NCI-H1694 (cell line): ENCODE measurements around the gene XPR1.

Source experiments
- DNase-seq: peaks from one replicate; lab custom pipeline; 2025; lab: John Stamatoyannopoulos, UW

The XPR1 gene

GRCh38 chr1:180631766-180632325, at the start of gene XPR1:
Gene XPR1 (plus strand): TSS chr1:180632022. CDS start chr1:180632202, 180 bp downstream.
- peak; percentile 99 for DNase-seq

- no peak for DNase-seq
These were observed 47.0 kb upstream of the XPR1 start for GRCh38 chr1:180584869-180585268.

GRCh38 chr1:180585994-180586359, 45.8 kb upstream of the XPR1 start:
- no peak for DNase-seq

- no peak for DNase-seq
These were observed 45.1 kb upstream of the XPR1 start for GRCh38 chr1:180586671-180587155.

- no peak for DNase-seq
These were observed 43.7 kb upstream of the XPR1 start for GRCh38 chr1:180588121-180588520.

- no peak for DNase-seq
These were observed 40.9 kb upstream of the XPR1 start for GRCh38 chr1:180590889-180591288.

- DNase-seq, result no peak
These were observed 38.4 kb upstream of the XPR1 start for GRCh38 chr1:180593382-180593781.

GRCh38 chr1:180594723-180595122, 37.1 kb upstream of the XPR1 start:
- no peak for DNase-seq

- DNase-seq, result no peak
These were observed 35.9 kb upstream of the XPR1 start for GRCh38 chr1:180595966-180596365.

- DNase-seq, result no peak
These were observed 34.3 kb upstream of the XPR1 start for GRCh38 chr1:180597520-180597919.

- no peak for DNase-seq
These were observed 33.4 kb upstream of the XPR1 start for GRCh38 chr1:180598333-180598974.

- DNase-seq, result no peak
These were observed 31.5 kb upstream of the XPR1 start for GRCh38 chr1:180600343-180600742.

GRCh38 chr1:180601512-180601911, 30.3 kb upstream of the XPR1 start:
- DNase-seq, result no peak

GRCh38 chr1:180603223-180603849, 28.5 kb upstream of the XPR1 start:
- no peak for DNase-seq

- DNase-seq, result no peak
These were observed 28.0 kb upstream of the XPR1 start for GRCh38 chr1:180603850-180604226.

- no peak for DNase-seq
These were observed 25.7 kb upstream of the XPR1 start for GRCh38 chr1:180606155-180606554.

GRCh38 chr1:180609643-180610555, 21.9 kb upstream of the XPR1 start:
- DNase-seq, result no peak

GRCh38 chr1:180610556-180611015, 21.2 kb upstream of the XPR1 start:
- no peak for DNase-seq

- no peak for DNase-seq
These were observed 20.5 kb upstream of the XPR1 start for GRCh38 chr1:180611016-180611930.

- DNase-seq, result no peak
These were observed 19.2 kb upstream of the XPR1 start for GRCh38 chr1:180612632-180613031.

- DNase-seq, result no peak
These were observed 17.1 kb upstream of the XPR1 start for GRCh38 chr1:180614730-180615129.
